ENCODE data around the gene ST8SIA6.
"Not testable (repeated sequence)": the region's sequence is repeated elsewhere in the genome, so short reads cannot be mapped to it uniquely, and the experiment has no call there.

ST8SIA6 gene, protein sequence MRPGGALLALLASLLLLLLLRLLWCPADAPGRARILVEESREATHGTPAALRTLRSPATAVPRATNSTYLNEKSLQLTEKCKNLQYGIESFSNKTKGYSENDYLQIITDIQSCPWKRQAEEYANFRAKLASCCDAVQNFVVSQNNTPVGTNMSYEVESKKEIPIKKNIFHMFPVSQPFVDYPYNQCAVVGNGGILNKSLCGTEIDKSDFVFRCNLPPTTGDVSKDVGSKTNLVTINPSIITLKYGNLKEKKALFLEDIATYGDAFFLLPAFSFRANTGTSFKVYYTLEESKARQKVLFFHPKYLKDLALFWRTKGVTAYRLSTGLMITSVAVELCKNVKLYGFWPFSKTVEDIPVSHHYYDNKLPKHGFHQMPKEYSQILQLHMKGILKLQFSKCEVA

DNA sequence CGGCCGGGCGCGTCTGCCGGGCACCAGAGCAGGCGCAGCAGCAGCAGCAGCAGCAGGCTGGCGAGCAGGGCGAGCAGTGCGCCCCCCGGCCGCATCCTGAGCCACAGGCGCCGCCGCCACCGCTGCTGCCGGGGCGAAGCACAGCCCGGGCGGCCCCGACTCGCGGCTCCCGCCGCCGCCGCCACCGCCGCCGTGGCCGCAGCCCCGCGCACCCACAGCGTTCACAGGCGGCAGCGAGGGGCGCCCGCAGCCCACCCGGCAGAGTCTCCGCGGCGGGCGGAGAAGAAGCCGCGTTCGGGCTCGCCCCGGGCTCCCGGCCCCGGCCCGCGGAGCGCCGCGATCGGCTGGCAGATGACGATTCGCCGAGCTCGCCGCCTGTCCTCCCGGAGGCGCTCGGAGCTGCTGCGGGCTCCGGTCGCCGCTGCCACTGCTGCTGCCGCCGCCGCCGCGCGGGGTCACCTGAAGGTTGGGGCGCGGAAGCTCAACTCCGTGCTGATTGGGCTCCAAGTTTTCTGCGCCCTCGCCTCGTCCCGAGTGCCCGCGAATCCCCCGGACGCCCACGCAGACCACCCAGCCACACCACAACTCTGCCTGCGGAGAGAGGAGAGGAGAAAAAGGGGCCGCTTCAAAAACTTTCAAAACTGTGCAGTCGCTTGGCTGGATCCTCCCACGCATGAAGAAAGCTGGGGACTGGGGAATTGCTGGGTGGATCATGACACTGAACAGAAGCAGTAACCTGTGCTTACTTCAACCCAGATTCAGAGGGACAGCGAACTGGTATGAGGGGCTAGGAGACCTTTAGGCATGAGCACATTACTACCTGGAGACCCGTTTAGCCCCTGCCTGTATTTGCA, at the start of gene ST8SIA6:
ST8SIA6 (minus strand) TSS at position 435 of the 854 bp plus-strand sequence; CDS start at position 95, 340 bp downstream.
- H3K4me3 ChIP-seq (ENCODE audit: low read depth, low read length) = no peak within 1 kb of the TSS
- no peak for TF ChIP-seq CTCF (IDR thresholded peaks at IDR 0.05; ENCODE audit: borderline replicate concordance, insufficient read depth, low read depth, low read length)

- no peak overlapping the region for H3K4me3 ChIP-seq (ENCODE audit: low read depth, low read length)
- TF ChIP-seq CTCF (IDR thresholded peaks at IDR 0.05; ENCODE audit: borderline replicate concordance, insufficient read depth, low read depth, low read length) = no peak
Measured at GRCh38 chr10:17503795-17504194, 49.4 kb upstream of the ST8SIA6 start.

- TF ChIP-seq CTCF (IDR thresholded peaks at IDR 0.05; ENCODE audit: borderline replicate concordance, insufficient read depth, low read depth, low read length) = no peak
- H3K4me3 ChIP-seq (ENCODE audit: low read depth, low read length) = no peak overlapping the region
Measured at GRCh38 chr10:17502814-17503213, 48.4 kb upstream of the ST8SIA6 start.

GRCh38 chr10:17499014-17499413, 44.6 kb upstream of the ST8SIA6 start:
- not testable (repeated sequence) for H3K4me3 ChIP-seq (ENCODE audit: low read depth, low read length)

DNA sequence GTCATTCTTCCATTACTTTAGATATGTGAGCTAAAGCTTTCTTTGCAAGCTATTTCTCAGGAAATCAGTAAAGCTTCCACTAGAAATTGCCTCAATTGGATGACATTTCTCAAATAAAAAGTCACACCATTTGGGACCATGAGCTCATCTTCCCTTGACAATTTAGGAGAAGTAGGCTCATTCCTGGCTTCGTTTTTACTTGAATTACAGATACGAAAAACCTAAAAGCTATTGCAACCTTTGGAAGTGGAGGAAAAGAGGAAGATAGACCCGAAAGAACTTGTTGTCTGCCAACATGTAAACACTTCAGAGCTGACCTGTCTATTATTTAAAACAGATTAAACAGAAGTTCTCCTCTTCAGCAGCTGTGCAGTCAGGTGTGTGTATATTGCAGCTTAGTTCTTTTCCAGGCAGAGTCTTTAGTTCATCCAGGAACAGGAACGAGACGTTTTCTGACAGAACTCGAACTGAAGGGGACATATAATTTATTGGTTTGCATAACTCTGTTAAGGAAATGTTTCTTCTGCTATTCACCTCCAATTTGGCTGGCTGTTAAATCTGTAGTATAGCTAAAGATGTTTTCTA, 43.1 kb upstream of the ST8SIA6 start:
- TF ChIP-seq CTCF (IDR thresholded peaks at IDR 0.05; ENCODE audit: borderline replicate concordance, insufficient read depth, low read depth, low read length) = no peak
- H3K4me3 ChIP-seq (ENCODE audit: low read depth, low read length) = no peak overlapping the region

GRCh38 chr10:17494626-17495260, 40.3 kb upstream of the ST8SIA6 start:
- TF ChIP-seq CTCF (IDR thresholded peaks at IDR 0.05; ENCODE audit: borderline replicate concordance, insufficient read depth, low read depth, low read length) = no peak
- no peak overlapping the region for H3K4me3 ChIP-seq (ENCODE audit: low read depth, low read length)

DNA sequence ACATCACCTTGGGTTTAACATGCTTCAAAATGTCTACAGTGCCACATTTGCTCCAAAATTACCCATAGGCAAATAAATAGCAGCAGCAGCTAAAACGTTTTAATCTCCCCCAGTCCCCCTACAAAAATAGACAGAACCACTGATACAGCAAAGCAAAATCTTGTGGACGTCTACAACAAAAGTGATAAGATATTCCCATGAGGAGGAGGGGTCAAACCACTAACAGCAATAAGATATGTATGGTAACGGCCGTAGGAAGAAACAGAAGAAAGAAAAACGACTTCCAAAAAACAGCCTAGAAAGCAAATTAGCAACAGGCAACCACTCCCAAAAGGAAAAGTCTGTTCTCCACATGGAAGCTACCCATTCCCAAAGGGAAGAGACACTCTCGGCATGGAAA, 34.5 kb upstream of the ST8SIA6 start:
- TF ChIP-seq CTCF (IDR thresholded peaks at IDR 0.05; ENCODE audit: borderline replicate concordance, insufficient read depth, low read depth, low read length) = no peak

More for the DNA sequence above, 34.5 kb upstream of the ST8SIA6 start:
- H3K4me3 ChIP-seq (ENCODE audit: low read depth, low read length) = no peak overlapping the region

Data from GM12875 (cell line).